Right lobe of liver (tissue), 4 donors: ENCODE measurements around the gene RFESD.

Experiments used
- CTCF ChIP-seq, 4 donors: fragments of 200-600 bp in 3 of 4; fragments of 450-650 bp in 1 of 4; IDR thresholded peaks; one replicate each; pipeline versions ENCODE4 v1.5.1 to v1.8.0; 2016 to 2022; ENCODE audit warnings: antibody characterized with exemption in 4 of 4, mild to moderate bottlenecking in 2 of 4
- POLR2A ChIP-seq: fragments of 450-650 bp; IDR thresholded peaks from one replicate; pipeline ENCODE4 v1.6.1; 2017; ENCODE audit warnings: antibody characterized with exemption, mild to moderate bottlenecking
- donor health status: DM: no; HTN: no; CAD: no.
- donor health status: DM: no; HTN: no; CAD: no.
- donor health status: DM: no; HTN: yes; CAD: no.

- TF ChIP-seq POLR2A (no peak), CTCF (IDR thresholded peaks at IDR 0.05) (no peak)
Observed at GRCh38 chr5:95654196-95654595, 7.6 kb downstream of the RFESD start.
